K562 (cell line): Measurements from ENCODE around the gene VPS35L. TPM values are rescaled to one million over a fixed set of nuclear protein-coding genes. Genes with fewer than 3 reads are reported as not detected.
A peak's percentile ranks its signal among the peaks of the same experiment; 100 is the strongest.

Experiments used
- ATF1 ChIP-seq, 2 experiments: fragments of 450-650 bp in 1 of 2; IDR thresholded peaks; 2 replicates each; pipeline ENCODE4 v1.6.1; 2016; ENCODE audit warnings: missing compliant biosample characterization in 1 of 2, missing genetic modification characterization in 1 of 2
- CHD7 ChIP-seq: fragments of 200-600 bp; sonication (generic); IDR thresholded peaks from one replicate; pipeline ENCODE4 v1.6.1; 2012; ENCODE audit warnings: mild to moderate bottlenecking, low read depth, low read length, inconsistent platforms
- COPS2 ChIP-seq: fragments of 450-650 bp; conservative IDR thresholded peaks from 2 replicates; pipeline ENCODE4 v1.6.1; 2016; ENCODE audit warnings: mild to moderate bottlenecking, moderate library complexity
- ELF4 ChIP-seq: fragments of 450-650 bp; formaldehyde crosslinking; IDR thresholded peaks from 2 replicates; pipeline ENCODE4 v1.4.0; 2022; ENCODE audit warnings: missing genetic modification characterization
- IRF2 ChIP-seq: sonication (generic); formaldehyde crosslinking; IDR thresholded peaks from 2 replicates; pipeline ENCODE4 v1.8.1; 2022; ENCODE audit warnings: mild to moderate bottlenecking, missing genetic modification reagents
- JUN ChIP-seq, 2 experiments: sonication (generic) in 1 of 2; formaldehyde crosslinking in 1 of 2; IDR thresholded peaks; 2 replicates each; pipeline versions ENCODE4 v1.6.1 to v1.8.0; 2012 to 2022; ENCODE audit warnings: borderline replicate concordance in 2 of 2, mild to moderate bottlenecking in 2 of 2, improper control_type of control experiment in 1 of 2, low read depth in 1 of 2, low read length in 1 of 2, missing genetic modification reagents in 1 of 2
- KLF16 ChIP-seq: IDR thresholded peaks from 2 replicates; pipeline ENCODE4 v1.6.1; 2016; ENCODE audit warnings: antibody characterized with exemption
- OTX1 ChIP-seq: fragments of 450-650 bp; formaldehyde crosslinking; IDR thresholded peaks from 2 replicates; pipeline ENCODE4 v1.4.0; 2022; ENCODE audit warnings: mild to moderate bottlenecking
- RBFOX2 ChIP-seq: fragments of 200-400 bp; formaldehyde crosslinking; IDR thresholded peaks from 2 replicates; pipeline ENCODE4 v1.6.1; 2017; ENCODE audit warnings: low read depth, mild to moderate bottlenecking, low read length, moderate library complexity
- STAT5A ChIP-seq: IDR thresholded peaks from 2 replicates; pipeline ENCODE4 v1.6.1; 2012; ENCODE audit warnings: low read length, inconsistent platforms, borderline replicate concordance
- TAF15 ChIP-seq: fragments of 200-400 bp; formaldehyde crosslinking; IDR thresholded peaks from 2 replicates; pipeline ENCODE4 v1.6.1; 2017; ENCODE audit warnings: mild to moderate bottlenecking, low read depth, low read length, moderate library complexity
- ZBTB1 ChIP-seq: sonication (generic); formaldehyde crosslinking; IDR thresholded peaks from 2 replicates; pipeline ENCODE4 v1.8.1; 2023; ENCODE audit warnings: missing genetic modification reagents, low read depth, mild to moderate bottlenecking, borderline replicate concordance
- ZNF696 ChIP-seq: fragments of 250-450 bp; sonication (Bioruptor Pico); conservative IDR thresholded peaks from 2 replicates; pipeline ENCODE4 v1.4.0; 2020; ENCODE audit warnings: mild to moderate bottlenecking, moderate library complexity
- polyA plus RNA-seq, 8 experiments: library from polyadenylated mRNA; depleted of rRNA in 4 of 8; stranded (reverse) in 5 of 8; unstranded in 3 of 8; fragments of >200 nt; fragmentation: Nextera tagmentation in 2 of 8; fragmentation: Illumina TruSeq in 1 of 8; extraction: Ambion mirVana in 2 of 8; extraction: Trizol in 1 of 8; gene quantifications; 2 replicates each; pipeline versions ENCODE4 v1.2.1 to v1.2.3, GENCODE V29; 2011 to 2014; ENCODE audit warnings: inconsistent platforms in 1 of 8, missing spikeins in 1 of 8
- total RNA-seq, 7 experiments: library from RNA; depleted of rRNA in 6 of 7; stranded (reverse); fragments of >200 nt in 6 of 7; fragmentation: Illumina TruSeq in 2 of 7; extraction: Trizol in 2 of 7; gene quantifications; 2 replicates each; pipeline versions ENCODE4 v1.2.1 to v1.2.3, GENCODE V29; 2011 to 2021; ENCODE audit warnings: low replicate concordance in 1 of 7
- TF ChIP-seq, protein P1 (sequence below): fragments of 450-650 bp; IDR thresholded peaks from 2 replicates; pipeline ENCODE4 v1.6.1; 2016

Gene VPS35L
- total and polyA plus RNA-seq, 9 of the 15 experiments (the other 6 are each of a cell fraction or from before 2014, with no cell fraction given): 10.2 to 30.4 (median 20.1) TPM

DNA sequence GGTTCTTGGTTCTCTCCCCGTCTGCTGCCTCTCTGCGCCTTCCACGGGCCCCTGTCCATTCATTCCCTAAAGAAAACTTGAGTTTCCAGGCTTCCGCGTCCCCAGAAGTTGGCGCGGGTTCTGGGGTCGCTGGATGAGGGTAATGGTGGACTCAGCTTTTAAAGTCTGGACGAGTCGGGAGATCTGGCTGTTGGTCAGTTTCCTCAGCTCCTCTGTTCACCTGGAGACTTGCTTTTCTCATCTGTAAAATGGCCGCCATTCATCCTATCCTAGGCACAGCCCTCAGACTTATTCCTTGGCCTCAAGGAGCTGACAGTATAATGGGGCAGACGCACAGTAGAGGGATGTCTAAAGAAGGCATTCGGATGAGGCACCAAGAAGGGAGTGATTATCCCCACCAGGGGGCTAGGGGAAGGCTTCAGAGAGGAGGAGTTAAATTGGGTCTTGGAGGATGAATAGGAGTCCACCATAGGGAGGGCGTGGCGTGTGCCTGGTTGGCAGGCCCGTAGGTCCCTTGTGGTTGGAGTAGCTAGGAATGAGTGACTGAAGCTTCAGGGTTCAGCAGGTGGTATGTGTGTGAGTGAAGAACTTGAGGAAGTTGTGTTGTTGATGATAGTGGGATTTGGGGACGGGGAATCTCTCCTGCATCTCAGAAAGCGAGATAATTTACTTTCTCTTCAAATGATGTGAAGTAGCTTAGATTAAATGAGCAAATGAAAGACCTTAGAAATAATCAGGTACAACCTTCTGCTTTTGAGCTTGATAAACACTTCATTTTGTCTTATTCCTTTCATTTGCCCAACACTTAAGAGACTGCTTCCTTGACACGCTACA, 652 bp downstream of the VPS35L start (continued):
- TF ChIP-seq CHD7 (no peak), OTX1 (CRISPR knock-in tag) (no peak), STAT5A (no peak), COPS2 (no peak), ELF4 (CRISPR knock-in tag) (no peak), JUN (IDR thresholded peaks at IDR 0.05; ENCODE audit: borderline replicate concordance, low read depth, low read length) (no peak), JUN (CRISPR knock-in tag; IDR thresholded peaks at IDR 0.05; ENCODE audit: borderline replicate concordance) (no peak), ATF1 (CRISPR knock-in tag; IDR thresholded peaks at IDR 0.05) (no peak), ATF1 (tag; IDR thresholded peaks at IDR 0.05) (no peak), IRF2 (CRISPR knock-in tag) (no peak), TAF15 (no peak), ZBTB1 (no peak), KLF16 (no peak), ZNF696 (no peak), RBFOX2 (no peak)
- TF ChIP-seq, protein P1, sequence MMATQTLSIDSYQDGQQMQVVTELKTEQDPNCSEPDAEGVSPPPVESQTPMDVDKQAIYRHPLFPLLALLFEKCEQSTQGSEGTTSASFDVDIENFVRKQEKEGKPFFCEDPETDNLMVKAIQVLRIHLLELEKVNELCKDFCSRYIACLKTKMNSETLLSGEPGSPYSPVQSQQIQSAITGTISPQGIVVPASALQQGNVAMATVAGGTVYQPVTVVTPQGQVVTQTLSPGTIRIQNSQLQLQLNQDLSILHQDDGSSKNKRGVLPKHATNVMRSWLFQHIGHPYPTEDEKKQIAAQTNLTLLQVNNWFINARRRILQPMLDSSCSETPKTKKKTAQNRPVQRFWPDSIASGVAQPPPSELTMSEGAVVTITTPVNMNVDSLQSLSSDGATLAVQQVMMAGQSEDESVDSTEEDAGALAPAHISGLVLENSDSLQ: peak; percentile 90
